ENCODE data around the gene PRKD3.
A peak's percentile ranks its signal among the peaks of the same experiment; 100 is the strongest.

Gene PRKD3

DNA sequence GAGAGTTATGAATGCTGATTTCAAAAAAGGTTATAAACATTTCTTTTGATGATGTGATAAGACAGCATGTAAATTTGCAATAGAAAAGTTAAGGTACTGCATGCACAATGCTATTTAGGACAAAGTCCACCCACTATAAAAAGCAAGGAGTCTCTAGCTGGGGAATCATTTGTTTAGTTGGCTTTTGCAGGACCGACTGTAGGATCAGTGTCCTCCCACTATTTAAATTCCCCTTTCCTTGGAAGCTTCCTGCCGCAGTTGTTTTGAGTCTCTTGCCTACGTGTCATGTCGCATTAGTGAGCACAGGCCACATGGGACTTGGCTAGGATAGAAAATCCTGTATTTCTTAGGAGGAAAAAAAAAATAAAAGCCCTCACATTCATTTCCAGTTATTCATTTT is 32.9 kb upstream of the PRKD3 start:
- Histone ChIP-seq H3K9ac (ENCODE audit: low read length) (no peak overlapping the region), H3K9me3 (ENCODE audit: control insufficient read depth, low read depth, low read length) (no peaks in the 10 kb centered on the region), H3K27me3 (ENCODE audit: control insufficient read depth, insufficient read depth, low read length) (no peaks in the 10 kb centered on the region), H3K4me3 (ENCODE audit: low read length) (no peak overlapping the region), H3K36me3 (ENCODE audit: control insufficient read depth, low read depth, low read length) (no peaks in the 10 kb centered on the region), H3K27ac (ENCODE audit: low read length) (no peak overlapping the region), H3K4me1 (ENCODE audit: control insufficient read depth, low read depth, low read length) (peaks cover 2% of the 10 kb centered on the region)

DNA sequence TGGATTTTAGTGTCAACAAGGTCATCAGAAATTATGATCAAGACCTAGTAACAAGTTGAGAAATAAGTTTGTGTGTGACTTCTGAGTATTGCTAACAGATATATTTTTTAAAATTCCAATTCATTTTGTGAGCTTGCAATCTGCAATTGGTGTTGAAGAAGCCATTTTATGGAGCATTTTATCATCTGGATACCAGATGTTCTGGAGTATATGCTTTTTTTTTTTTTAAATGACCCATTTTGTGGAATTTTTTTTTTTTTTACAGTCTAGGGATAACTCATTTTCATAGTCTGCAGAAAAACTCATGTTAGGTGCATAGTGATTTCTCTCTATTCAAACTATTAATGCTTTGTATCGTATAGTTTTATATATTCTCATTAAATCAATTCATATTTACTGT is 32.4 kb upstream of the PRKD3 start:
- H3K36me3 ChIP-seq (ENCODE audit: control insufficient read depth, low read depth, low read length) = no peaks in the 10 kb centered on the region
- H3K9me3 ChIP-seq (ENCODE audit: control insufficient read depth, low read depth, low read length) = no peaks in the 10 kb centered on the region
- H3K4me3 ChIP-seq (ENCODE audit: low read length) = no peak overlapping the region
- H3K27me3 ChIP-seq (ENCODE audit: control insufficient read depth, insufficient read depth, low read length) = no peaks in the 10 kb centered on the region
- peaks cover 2% of the 10 kb centered on the region for H3K4me1 ChIP-seq (ENCODE audit: control insufficient read depth, low read depth, low read length)
- H3K9ac ChIP-seq (ENCODE audit: low read length) = no peak overlapping the region
- H3K27ac ChIP-seq (ENCODE audit: low read length) = no peak overlapping the region

DNA sequence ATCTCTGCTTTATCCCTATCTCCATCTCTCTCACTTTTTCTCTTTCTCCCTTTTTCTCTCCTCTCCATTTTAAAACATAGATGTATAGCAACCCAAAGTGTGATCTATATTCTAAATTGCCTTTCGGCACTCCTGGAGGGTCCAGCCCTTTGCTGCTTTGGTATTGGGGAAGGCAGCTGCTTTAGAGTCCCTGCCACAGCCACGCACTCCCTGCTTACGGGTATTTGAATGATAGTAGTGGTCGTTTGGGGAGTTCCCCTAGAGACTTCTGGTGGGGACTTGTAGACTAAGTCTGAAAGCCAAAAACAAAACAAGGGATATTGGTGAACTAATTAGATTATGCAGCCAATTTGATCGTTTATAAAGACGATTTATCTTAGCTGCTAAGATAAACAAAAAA is 31.7 kb upstream of the PRKD3 start:
- Histone ChIP-seq H3K27me3 (ENCODE audit: control insufficient read depth, insufficient read depth, low read length) (no peaks in the 10 kb centered on the region), H3K9me3 (ENCODE audit: control insufficient read depth, low read depth, low read length) (no peaks in the 10 kb centered on the region), H3K36me3 (ENCODE audit: control insufficient read depth, low read depth, low read length) (no peaks in the 10 kb centered on the region), H3K4me3 (ENCODE audit: low read length) (no peak overlapping the region), H3K4me1 (ENCODE audit: control insufficient read depth, low read depth, low read length) (peaks cover 2% of the 10 kb centered on the region), H3K9ac (ENCODE audit: low read length) (no peak overlapping the region), H3K27ac (ENCODE audit: low read length) (no peak overlapping the region)

DNA sequence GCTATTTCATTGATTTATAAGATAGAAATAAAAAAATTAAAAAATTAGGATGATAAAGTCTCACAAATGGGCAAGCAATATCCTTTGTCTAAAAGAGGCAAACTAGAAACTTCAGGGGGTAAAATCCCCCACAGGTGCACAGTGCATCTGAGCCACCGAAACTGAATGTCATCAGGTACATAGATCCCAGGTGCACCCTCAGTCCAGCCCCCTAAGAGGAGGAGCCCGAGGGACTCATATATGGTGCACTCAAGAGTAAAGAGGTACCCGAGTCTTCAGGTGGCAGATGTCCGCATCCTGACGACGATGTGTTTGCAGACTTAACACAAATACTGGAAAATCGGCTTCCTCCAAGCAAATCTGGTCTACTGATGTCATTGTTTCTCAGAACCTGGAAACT is 31.1 kb upstream of the PRKD3 start:
- H3K4me3 ChIP-seq (ENCODE audit: low read length) = no peak overlapping the region
- no peaks in the 10 kb centered on the region for H3K27me3 ChIP-seq (ENCODE audit: control insufficient read depth, insufficient read depth, low read length)
- no peak overlapping the region for H3K9ac ChIP-seq (ENCODE audit: low read length)
- no peaks in the 10 kb centered on the region for H3K9me3 ChIP-seq (ENCODE audit: control insufficient read depth, low read depth, low read length)
- H3K36me3 ChIP-seq (ENCODE audit: control insufficient read depth, low read depth, low read length) = no peaks in the 10 kb centered on the region
- H3K27ac ChIP-seq (ENCODE audit: low read length) = no peak overlapping the region
- H3K4me1 ChIP-seq (ENCODE audit: control insufficient read depth, low read depth, low read length) = peaks cover 2% of the 10 kb centered on the region

DNA sequence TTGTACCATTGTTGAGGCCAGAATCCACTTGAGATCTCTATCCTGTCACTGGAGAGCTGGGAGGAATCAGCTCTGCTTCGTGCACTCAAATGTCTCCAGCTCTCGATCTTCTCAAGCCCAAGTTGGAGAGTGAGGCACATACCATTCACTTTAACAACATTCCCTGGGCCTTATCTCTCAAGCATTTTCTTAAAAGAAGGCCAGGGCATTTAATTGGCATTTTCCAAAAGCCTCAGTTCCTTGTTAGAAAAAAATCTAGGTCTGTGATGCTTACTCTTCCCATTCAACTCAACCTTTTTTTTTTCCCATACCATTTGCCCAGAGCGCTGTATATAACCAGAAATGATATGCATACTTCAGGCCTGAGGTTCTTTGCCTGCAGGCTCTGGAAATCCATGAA is 29.9 kb upstream of the PRKD3 start:
- Histone ChIP-seq H3K4me1 (ENCODE audit: control insufficient read depth, low read depth, low read length) (peaks cover 14% of the 10 kb centered on the region), H3K27me3 (ENCODE audit: control insufficient read depth, insufficient read depth, low read length) (no peaks in the 10 kb centered on the region), H3K9me3 (ENCODE audit: control insufficient read depth, low read depth, low read length) (no peaks in the 10 kb centered on the region), H3K4me3 (ENCODE audit: low read length) (no peak overlapping the region), H3K27ac (ENCODE audit: low read length) (no peak overlapping the region), H3K36me3 (ENCODE audit: control insufficient read depth, low read depth, low read length) (no peaks in the 10 kb centered on the region), H3K9ac (ENCODE audit: low read length) (no peak overlapping the region)

DNA sequence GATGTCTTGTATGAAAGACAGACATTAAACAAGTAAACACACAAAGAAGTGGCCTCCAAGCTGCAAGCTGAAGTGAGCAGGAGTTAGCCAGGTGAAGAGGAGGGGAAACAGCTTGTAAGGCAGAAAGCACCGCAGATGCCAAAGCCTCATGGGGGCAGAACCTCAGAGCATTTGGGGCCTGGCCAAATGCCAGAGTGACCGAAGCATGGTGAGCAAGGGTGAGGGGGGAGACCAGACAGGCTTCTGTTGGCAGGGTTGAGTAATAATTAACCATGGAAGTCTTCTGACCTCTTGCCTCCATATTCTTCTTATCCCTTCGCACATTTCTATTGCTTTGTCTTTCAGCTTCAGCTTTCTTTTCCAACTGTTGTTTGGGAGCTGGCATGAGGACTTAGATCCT is 25.4 kb upstream of the PRKD3 start:
- H3K36me3 ChIP-seq (ENCODE audit: control insufficient read depth, low read depth, low read length) = no peaks in the 10 kb centered on the region

DNA sequence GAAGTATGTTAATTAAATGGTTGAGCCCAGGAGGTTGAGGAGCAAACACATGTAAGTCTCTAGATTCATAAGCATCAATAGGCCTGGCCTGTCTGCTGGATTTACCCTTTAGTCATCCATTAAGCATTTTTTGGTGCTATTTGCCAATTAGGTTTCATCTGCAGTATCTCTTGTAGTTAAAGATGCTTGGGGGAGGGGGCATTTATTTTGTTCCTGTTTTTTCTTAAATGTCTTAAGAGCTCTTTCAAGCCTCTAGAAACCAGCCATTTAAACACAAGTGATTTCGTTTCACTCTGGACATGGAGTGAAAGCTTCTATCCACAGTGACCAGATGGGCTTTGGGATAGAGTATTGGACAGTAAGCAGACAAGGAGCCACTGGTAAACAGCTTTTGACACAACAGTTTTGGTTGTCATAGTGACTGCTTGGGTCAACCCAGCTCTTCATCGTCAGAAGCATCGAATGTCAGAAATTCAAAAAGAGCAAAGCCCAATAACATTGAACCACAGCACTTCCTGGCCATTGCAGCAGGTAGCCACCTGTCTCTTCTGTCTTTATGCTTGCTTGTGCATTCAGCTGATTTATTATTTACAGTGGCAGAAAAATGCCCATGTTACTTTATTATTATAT is 24.7 kb upstream of the PRKD3 start:
- no peaks in the 10 kb centered on the region for H3K9me3 ChIP-seq (ENCODE audit: control insufficient read depth, low read depth, low read length)
- H3K27me3 ChIP-seq (ENCODE audit: control insufficient read depth, insufficient read depth, low read length) = no peaks in the 10 kb centered on the region
- no peak overlapping the region for H3K4me3 ChIP-seq (ENCODE audit: low read length)
- H3K4me1 ChIP-seq (ENCODE audit: control insufficient read depth, low read depth, low read length) = peaks cover 26% of the 10 kb centered on the region
- H3K9ac ChIP-seq (ENCODE audit: low read length) = peak overlapping the region; percentile 21
- H3K27ac ChIP-seq (ENCODE audit: low read length) = peak overlapping the region; percentile 44
- H3K36me3 ChIP-seq (ENCODE audit: control insufficient read depth, low read depth, low read length) = no peaks in the 10 kb centered on the region

More for the DNA sequence above, 25.4 kb upstream of the PRKD3 start:
- no peaks in the 10 kb centered on the region for H3K9me3 ChIP-seq (ENCODE audit: control insufficient read depth, low read depth, low read length)
- no peak overlapping the region for H3K9ac ChIP-seq (ENCODE audit: low read length)
- no peaks in the 10 kb centered on the region for H3K27me3 ChIP-seq (ENCODE audit: control insufficient read depth, insufficient read depth, low read length)
- no peak overlapping the region for H3K27ac ChIP-seq (ENCODE audit: low read length)
- no peak overlapping the region for H3K4me3 ChIP-seq (ENCODE audit: low read length)
- H3K4me1 ChIP-seq (ENCODE audit: control insufficient read depth, low read depth, low read length) = peaks cover 26% of the 10 kb centered on the region

DNA sequence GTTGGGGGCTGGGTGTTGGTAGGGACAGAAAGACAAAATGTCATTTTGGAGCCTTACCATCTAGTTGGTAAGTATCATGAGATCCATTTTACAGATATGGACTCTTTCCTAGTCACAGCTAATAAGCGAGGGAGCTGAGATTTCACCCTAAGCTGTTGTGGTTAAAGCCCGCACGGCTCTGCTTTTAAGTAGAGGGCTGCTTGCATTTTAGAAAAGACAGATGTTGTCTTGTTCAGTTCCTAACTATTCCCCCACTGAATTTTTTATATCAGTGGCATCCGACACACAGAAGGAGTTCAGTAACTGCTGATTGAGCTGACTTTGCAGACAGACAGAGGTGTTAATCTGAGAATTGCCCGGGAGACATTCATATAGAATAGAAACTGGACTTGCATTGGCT is 23.5 kb upstream of the PRKD3 start:
- H3K27me3 ChIP-seq (ENCODE audit: control insufficient read depth, insufficient read depth, low read length) = no peaks in the 10 kb centered on the region
- H3K9me3 ChIP-seq (ENCODE audit: control insufficient read depth, low read depth, low read length) = no peaks in the 10 kb centered on the region
- H3K4me1 ChIP-seq (ENCODE audit: control insufficient read depth, low read depth, low read length) = peaks cover 30% of the 10 kb centered on the region
- H3K9ac ChIP-seq (ENCODE audit: low read length) = no peak overlapping the region
- no peak overlapping the region for H3K4me3 ChIP-seq (ENCODE audit: low read length)
- H3K36me3 ChIP-seq (ENCODE audit: control insufficient read depth, low read depth, low read length) = no peaks in the 10 kb centered on the region
- H3K27ac ChIP-seq (ENCODE audit: low read length) = no peak overlapping the region

DNA sequence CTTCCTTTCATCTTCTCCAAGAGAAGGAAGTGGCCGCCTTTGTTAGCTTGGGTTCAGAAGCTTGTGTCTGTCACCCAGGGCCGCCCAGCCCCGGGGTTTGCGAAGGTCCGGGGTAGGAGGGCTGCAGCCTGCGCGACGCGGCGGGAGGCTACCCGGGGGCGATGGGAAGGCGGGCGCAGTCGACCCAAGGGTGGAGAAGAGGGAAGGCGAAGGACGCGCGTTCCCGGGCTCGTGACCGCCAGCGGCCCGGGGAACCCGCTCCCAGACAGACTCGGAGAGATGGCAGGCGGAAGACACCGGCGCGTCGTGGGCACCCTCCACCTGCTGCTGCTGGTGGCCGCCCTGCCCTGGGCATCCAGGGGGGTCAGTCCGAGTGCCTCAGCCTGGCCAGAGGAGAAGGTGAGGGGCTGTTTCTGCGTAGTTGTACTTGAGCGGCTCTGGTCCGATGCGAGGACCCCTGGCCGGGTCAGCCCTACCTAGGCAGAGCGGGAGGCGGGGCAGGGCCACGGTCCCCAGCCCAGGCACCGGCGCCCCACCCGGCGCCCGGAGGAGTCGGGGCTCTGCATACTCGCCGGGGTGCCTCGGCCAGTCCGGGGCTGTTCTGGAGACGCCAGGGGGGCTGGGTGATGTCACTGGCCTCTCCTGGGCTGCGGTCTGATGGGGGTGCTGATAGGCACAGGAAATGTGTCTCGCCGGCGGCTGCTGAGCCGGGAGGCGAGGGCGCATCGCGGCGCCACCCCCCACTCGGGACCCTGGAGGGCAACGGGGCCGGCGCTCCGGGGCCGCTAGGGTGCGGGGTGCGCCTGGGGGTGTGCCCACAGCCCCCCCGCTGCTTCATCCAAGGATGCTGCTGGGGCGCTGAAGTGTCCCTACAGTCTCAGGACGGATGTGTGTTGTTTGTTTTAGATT is 20.1 kb upstream of the PRKD3 start, which contains the start of gene QPCT:
QPCT (plus strand) TSS at position 178 of the 909 bp plus-strand sequence; CDS start at position 280, 102 bp downstream.
- Histone ChIP-seq H3K9me3 (ENCODE audit: control insufficient read depth, low read depth, low read length) (no peaks in the 10 kb centered on the region), H3K27me3 (ENCODE audit: control insufficient read depth, insufficient read depth, low read length) (no peaks in the 10 kb centered on the region), H3K4me1 (ENCODE audit: control insufficient read depth, low read depth, low read length) (peaks cover 20% of the 10 kb centered on the region), H3K9ac (ENCODE audit: low read length) (no peak within 1 kb of the TSS), H3K4me3 (ENCODE audit: low read length) (peak within 1 kb of the TSS; percentile 31), H3K27ac (ENCODE audit: low read length) (no peak within 1 kb of the TSS), H3K36me3 (ENCODE audit: control insufficient read depth, low read depth, low read length) (no peaks in the 10 kb centered on the region)

DNA sequence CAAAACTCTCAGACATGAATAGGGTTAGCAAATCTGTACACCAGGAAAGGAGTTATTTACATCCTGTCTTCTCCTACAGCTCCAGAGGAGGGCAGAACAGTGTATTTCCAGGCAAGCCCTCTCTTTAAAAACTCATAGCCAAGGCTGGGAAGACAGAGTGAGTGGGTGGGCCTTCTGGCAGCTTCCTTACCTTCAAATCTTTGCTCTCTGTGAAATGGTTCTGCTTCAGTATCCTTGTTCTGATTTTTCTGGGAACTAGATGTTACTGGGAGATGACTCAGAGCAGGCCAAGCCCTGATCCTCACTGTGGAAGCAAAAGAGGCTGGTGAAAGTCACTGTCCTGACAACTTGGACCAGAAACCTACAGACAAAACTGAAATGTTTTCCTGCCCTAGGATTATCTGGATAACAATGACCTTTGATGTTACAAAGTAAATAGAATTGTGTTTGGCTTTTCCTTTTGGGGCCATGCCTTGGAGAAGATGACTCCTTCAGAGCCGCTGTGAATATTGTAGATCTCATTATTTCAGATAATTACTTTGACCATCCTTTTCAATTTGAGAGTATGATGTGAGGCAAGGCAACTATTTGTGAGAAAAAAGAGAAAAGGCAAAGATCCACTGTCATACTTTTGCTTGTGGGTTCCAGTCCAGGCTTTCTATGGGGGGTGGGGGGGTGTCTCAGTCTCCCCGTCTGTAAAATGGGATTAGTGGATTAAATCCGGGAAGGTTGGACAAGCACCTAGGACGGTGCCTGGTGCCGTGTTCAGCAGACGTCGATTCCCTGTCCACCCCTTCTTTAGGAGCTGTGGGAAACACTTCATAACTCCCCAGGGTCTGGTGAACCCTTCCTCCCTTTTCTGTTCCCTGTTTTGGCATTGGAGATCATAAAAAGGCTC is 19.2 kb upstream of the PRKD3 start:
- H3K36me3 ChIP-seq (ENCODE audit: control insufficient read depth, low read depth, low read length) = no peaks in the 10 kb centered on the region
- no peak overlapping the region for H3K4me3 ChIP-seq (ENCODE audit: low read length)
- no peaks in the 10 kb centered on the region for H3K27me3 ChIP-seq (ENCODE audit: control insufficient read depth, insufficient read depth, low read length)
- H3K9ac ChIP-seq (ENCODE audit: low read length) = no peak overlapping the region
- H3K27ac ChIP-seq (ENCODE audit: low read length) = no peak overlapping the region
- no peaks in the 10 kb centered on the region for H3K9me3 ChIP-seq (ENCODE audit: control insufficient read depth, low read depth, low read length)
- H3K4me1 ChIP-seq (ENCODE audit: control insufficient read depth, low read depth, low read length) = peaks cover 11% of the 10 kb centered on the region

DNA sequence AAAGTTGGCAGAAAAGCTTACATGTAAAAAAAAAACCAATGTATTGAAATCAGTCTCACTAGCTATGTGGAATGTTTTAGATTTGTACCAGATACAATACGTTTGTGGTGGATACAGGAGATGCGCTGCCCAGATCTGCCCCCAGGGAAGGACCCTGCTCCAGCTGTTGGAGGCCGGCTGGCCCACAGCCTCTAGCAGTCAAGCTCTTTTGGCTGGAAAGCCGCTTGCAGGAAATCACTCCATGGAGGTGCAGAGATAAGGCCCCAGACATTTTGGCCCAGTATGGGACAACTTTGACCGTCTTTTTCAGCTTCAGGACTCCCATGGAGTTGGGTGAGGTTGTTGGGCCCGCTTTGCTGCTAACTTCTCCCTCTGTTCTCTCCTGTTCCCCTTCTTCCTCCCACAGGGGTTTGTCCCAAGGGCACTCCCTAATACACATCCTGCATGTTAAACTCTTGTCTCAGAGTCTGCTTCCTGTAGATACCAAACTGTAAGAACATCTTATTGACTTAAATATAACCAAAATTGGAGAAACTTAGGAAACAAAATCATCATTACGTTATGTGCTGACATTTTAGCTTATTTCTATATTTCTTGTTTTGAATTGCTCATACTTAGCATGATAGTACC is 18.1 kb upstream of the PRKD3 start:
- H3K9ac ChIP-seq (ENCODE audit: low read length) = no peak overlapping the region
- H3K27ac ChIP-seq (ENCODE audit: low read length) = no peak overlapping the region
- no peaks in the 10 kb centered on the region for H3K36me3 ChIP-seq (ENCODE audit: control insufficient read depth, low read depth, low read length)
- no peaks in the 10 kb centered on the region for H3K27me3 ChIP-seq (ENCODE audit: control insufficient read depth, insufficient read depth, low read length)
- peaks cover 4% of the 10 kb centered on the region for H3K4me1 ChIP-seq (ENCODE audit: control insufficient read depth, low read depth, low read length)
- H3K4me3 ChIP-seq (ENCODE audit: low read length) = no peak overlapping the region
- no peaks in the 10 kb centered on the region for H3K9me3 ChIP-seq (ENCODE audit: control insufficient read depth, low read depth, low read length)
